GM06990 (cell line): ENCODE measurements around the gene KCNQ2.

Source experiments
- DNase-seq: peaks from one replicate; pipeline ENCODE4 v3.0.0-alpha.2; 2011; ENCODE audit not compliant: insufficient read length; ENCODE audit errors: extremely low read depth
- H3K27me3 ChIP-seq: replicated peaks from 2 replicates; pipeline ENCODE4 v1.6.0; 2011; ENCODE audit warnings: low read length; ENCODE audit not compliant: control insufficient read depth, insufficient read depth
- H3K36me3 ChIP-seq: 2 replicates; pipeline ENCODE4 v1.5.1; 2011; ENCODE audit warnings: low read length; ENCODE audit not compliant: control insufficient read depth, insufficient read depth
- H3K4me3 ChIP-seq: replicated peaks from 2 replicates; pipeline ENCODE4 v1.5.1; 2011; ENCODE audit warnings: low read depth, mild to moderate bottlenecking, control low read depth, low read length
- TF ChIP-seq, protein P1 (sequence below): IDR thresholded peaks from 2 replicates; pipeline ENCODE4 v1.5.1; 2011; ENCODE audit warnings: low read length, control low read depth, mild to moderate bottlenecking, inconsistent platforms; ENCODE audit not compliant: insufficient read depth, poor library complexity, severe bottlenecking

Gene KCNQ2

DNA sequence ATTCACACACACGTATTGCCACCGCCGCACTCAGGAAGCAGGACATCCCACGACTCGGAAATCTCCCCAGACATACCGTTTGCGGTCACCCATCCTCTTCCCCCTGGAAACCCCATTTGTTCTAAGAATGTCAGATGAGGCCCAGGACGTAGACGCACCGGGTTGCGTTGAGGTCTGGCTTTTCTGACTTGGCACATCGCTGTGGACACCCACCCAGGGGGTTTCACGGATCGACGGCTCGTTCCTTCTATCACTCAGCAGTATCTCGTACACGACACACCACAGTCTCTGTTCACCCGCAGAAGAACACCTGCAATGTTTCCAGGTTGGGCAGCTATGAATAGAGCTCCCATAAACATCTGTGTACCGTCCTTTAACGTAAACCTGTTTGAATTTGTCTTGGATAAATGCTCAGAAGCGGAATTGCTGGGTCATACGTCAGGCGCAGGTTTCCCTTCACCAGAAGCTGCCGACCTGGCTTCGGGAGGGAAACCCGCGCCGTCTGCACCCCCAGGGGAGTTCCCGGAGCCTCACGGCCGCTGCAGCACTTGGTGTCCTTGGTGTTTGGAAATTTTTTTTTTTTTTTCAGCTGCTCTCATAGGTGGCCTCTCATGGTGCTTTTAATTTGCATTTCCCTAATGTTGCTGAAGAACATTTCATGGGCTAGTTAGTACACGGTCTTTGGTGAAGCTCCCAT is 35.8 kb upstream of the KCNQ2 start:
- no peak overlapping the region for H3K4me3 ChIP-seq

GRCh38 chr20:63507083-63507743 is 34.8 kb upstream of the KCNQ2 start:
- Histone ChIP-seq H3K4me3 (no peak overlapping the region), H3K36me3 (no peaks in the 10 kb centered on the region), H3K27me3 (no peaks in the 10 kb centered on the region)
- DNase-seq, result no peak
- TF ChIP-seq, protein P1, sequence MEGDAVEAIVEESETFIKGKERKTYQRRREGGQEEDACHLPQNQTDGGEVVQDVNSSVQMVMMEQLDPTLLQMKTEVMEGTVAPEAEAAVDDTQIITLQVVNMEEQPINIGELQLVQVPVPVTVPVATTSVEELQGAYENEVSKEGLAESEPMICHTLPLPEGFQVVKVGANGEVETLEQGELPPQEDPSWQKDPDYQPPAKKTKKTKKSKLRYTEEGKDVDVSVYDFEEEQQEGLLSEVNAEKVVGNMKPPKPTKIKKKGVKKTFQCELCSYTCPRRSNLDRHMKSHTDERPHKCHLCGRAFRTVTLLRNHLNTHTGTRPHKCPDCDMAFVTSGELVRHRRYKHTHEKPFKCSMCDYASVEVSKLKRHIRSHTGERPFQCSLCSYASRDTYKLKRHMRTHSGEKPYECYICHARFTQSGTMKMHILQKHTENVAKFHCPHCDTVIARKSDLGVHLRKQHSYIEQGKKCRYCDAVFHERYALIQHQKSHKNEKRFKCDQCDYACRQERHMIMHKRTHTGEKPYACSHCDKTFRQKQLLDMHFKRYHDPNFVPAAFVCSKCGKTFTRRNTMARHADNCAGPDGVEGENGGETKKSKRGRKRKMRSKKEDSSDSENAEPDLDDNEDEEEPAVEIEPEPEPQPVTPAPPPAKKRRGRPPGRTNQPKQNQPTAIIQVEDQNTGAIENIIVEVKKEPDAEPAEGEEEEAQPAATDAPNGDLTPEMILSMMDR, result no peak

More for the DNA sequence above, 35.8 kb upstream of the KCNQ2 start:
- no peaks in the 10 kb centered on the region for H3K36me3 ChIP-seq
- DNase-seq, result peak; percentile 75
- H3K27me3 ChIP-seq, result no peaks in the 10 kb centered on the region
- TF ChIP-seq, protein P1, result no peak

- DNase-seq, result no peak
- Histone ChIP-seq H3K4me3 (no peak overlapping the region), H3K36me3 (no peaks in the 10 kb centered on the region), H3K27me3 (no peaks in the 10 kb centered on the region)
- TF ChIP-seq, protein P1, result no peak
These were observed 33.3 kb upstream of the KCNQ2 start for GRCh38 chr20:63505723-63506122.

- no peak for DNase-seq
- Histone ChIP-seq H3K27me3 (no peaks in the 10 kb centered on the region), H3K36me3 (no peaks in the 10 kb centered on the region), H3K4me3 (no peak overlapping the region)
- TF ChIP-seq, protein P1, result no peak
These were observed 32.8 kb upstream of the KCNQ2 start for GRCh38 chr20:63505281-63505680.

- no peaks in the 10 kb centered on the region for H3K36me3 ChIP-seq
- TF ChIP-seq, protein P1, result no peak
- no peaks in the 10 kb centered on the region for H3K27me3 ChIP-seq
- no peak overlapping the region for H3K4me3 ChIP-seq
- DNase-seq, result no peak
These were observed 32.2 kb upstream of the KCNQ2 start for GRCh38 chr20:63504642-63505041.
